BLaER1 (cell line): ENCODE results near the gene KRTAP5-2.
"Not testable (repeated sequence)": the region's sequence is repeated elsewhere in the genome, so short reads cannot be mapped to it uniquely, and the experiment has no call there.

Source experiments
- H3K27ac ChIP-seq: shearing (Covaris generic); formaldehyde crosslinking; 2 replicates; pipeline ENCODE4 v1.8.1; 2022
- H3K27me3 ChIP-seq: shearing (Covaris generic); formaldehyde crosslinking; 2 replicates; pipeline ENCODE4 v1.8.1; 2022
- H3K36me3 ChIP-seq: shearing (Covaris generic); formaldehyde crosslinking; 2 replicates; pipeline ENCODE4 v1.8.1; 2022
- H3K4me1 ChIP-seq: shearing (Covaris generic); formaldehyde crosslinking; 2 replicates; pipeline ENCODE4 v1.8.1; 2022
- H3K4me2 ChIP-seq: shearing (Covaris generic); formaldehyde crosslinking; 2 replicates; pipeline ENCODE4 v1.8.1; 2022
- H3K4me3 ChIP-seq: shearing (Covaris generic); formaldehyde crosslinking; 2 replicates; pipeline ENCODE4 v1.8.1; 2022
- H3K9ac ChIP-seq: shearing (Covaris generic); formaldehyde crosslinking; 2 replicates; pipeline ENCODE4 v1.8.1; 2022
- H3K9me3 ChIP-seq: shearing (Covaris generic); formaldehyde crosslinking; 2 replicates; pipeline ENCODE4 v1.8.1; 2022
- H4K20me1 ChIP-seq: shearing (Covaris generic); formaldehyde crosslinking; 2 replicates; pipeline ENCODE4 v1.8.1; 2022
- Cebpa-rat ChIP-seq: shearing (Covaris generic); IDR thresholded peaks from 2 replicates; pipeline ENCODE4 v1.8.1; 2022

Gene KRTAP5-2

GRCh38 chr11:1592628-1593027, 5.5 kb downstream of the KRTAP5-2 start:
- H3K9ac ChIP-seq: no peak overlapping the region
- TF ChIP-seq Cebpa-rat: no peak
- H3K9me3 ChIP-seq: no peaks in the 10 kb centered on the region
- H3K4me1 ChIP-seq: peaks cover 34% of the 10 kb centered on the region
- H3K36me3 ChIP-seq: no peaks in the 10 kb centered on the region
- H3K27me3 ChIP-seq: no peaks in the 10 kb centered on the region
- H3K4me2 ChIP-seq: no peak overlapping the region
- H3K27ac ChIP-seq: no peak overlapping the region
- no peak overlapping the region for H3K4me3 ChIP-seq
- no peaks in the 10 kb centered on the region for H4K20me1 ChIP-seq

GRCh38 chr11:1589996-1590395, 8.1 kb downstream of the KRTAP5-2 start:
- Histone ChIP-seq H4K20me1 (peaks cover 19% of the 10 kb centered on the region), H3K4me1 (peaks cover 53% of the 10 kb centered on the region), H3K9me3 (no peaks in the 10 kb centered on the region), H3K36me3 (no peaks in the 10 kb centered on the region), H3K27ac (peak overlapping the region; percentile 68; the same call in 1 of the 2 replicates), H3K4me3 (no peak overlapping the region), H3K4me2 (peak overlapping the region; percentile 90), H3K27me3 (no peaks in the 10 kb centered on the region), H3K9ac (no peak overlapping the region)
- no peak for TF ChIP-seq Cebpa-rat

GRCh38 chr11:1589191-1589963, 8.7 kb downstream of the KRTAP5-2 start:
- Histone ChIP-seq H3K27ac (peak overlapping the region; percentile 68), H3K4me1 (peaks cover 59% of the 10 kb centered on the region), H3K4me2 (peak overlapping the region; percentile 90), H3K4me3 (peak overlapping the region; percentile 15; the same call in 1 of the 2 replicates), H4K20me1 (peaks cover 21% of the 10 kb centered on the region)
- H3K9ac ChIP-seq, H3K36me3 ChIP-seq, H3K27me3 ChIP-seq, H3K9me3 ChIP-seq: not testable (repeated sequence)
- TF ChIP-seq Cebpa-rat: peak; percentile 72

DNA sequence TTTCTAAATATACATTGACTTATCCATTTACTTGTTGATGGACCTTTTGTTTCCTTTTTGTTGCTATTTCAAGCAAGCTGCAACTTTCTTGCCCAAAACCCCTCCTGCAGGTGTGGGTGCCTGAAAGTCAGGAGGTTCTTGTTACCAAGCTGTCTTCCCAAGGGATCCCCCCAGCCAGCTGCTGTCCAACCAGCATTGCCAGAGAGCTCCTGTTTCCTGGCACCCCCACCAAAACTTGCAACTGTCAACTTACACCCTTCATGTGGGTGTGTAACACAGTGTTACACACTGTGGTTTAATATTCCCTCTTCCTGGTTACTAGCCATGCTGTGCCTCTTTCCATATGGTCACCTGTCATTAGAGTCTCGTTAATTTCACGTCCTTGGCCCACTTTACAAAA, 11.4 kb downstream of the KRTAP5-2 start:
- Histone ChIP-seq H3K9me3 (peaks cover 9% of the 10 kb centered on the region), H4K20me1 (peaks cover 33% of the 10 kb centered on the region), H3K36me3 (no peaks in the 10 kb centered on the region), H3K27me3 (peaks cover 22% of the 10 kb centered on the region), H3K27ac (no peak overlapping the region), H3K4me1 (peaks cover 71% of the 10 kb centered on the region), H3K4me2 (peak overlapping the region; percentile 90), H3K4me3 (0 out of 2 replicates have a peak overlapping the region, but pooled peaks have one; percentile 14), H3K9ac (peak overlapping the region; percentile 15; the same call in 1 of the 2 replicates)
- TF ChIP-seq Cebpa-rat: no peak

- Histone ChIP-seq H3K9me3 (peaks cover 26% of the 10 kb centered on the region), H4K20me1 (peaks cover 33% of the 10 kb centered on the region), H3K27me3 (peaks cover 25% of the 10 kb centered on the region), H3K4me1 (peaks cover 66% of the 10 kb centered on the region), H3K4me2 (peak within 1 kb of the TSS; percentile 90)
- not testable (repeated sequence) for H3K27ac ChIP-seq, H3K36me3 ChIP-seq, H3K4me3 ChIP-seq, H3K9ac ChIP-seq
These were observed 13.3 kb downstream of the KRTAP5-2 start, which contains the start of gene KRTAP5-1 for GRCh38 chr11:1584661-1585370. KRTAP5-1 (minus strand) TSS chr11:1585283; CDS start chr11:1585249, 34 bp downstream.

GRCh38 chr11:1582909-1583308, 15.2 kb downstream of the KRTAP5-2 start:
- H4K20me1 ChIP-seq: peaks cover 33% of the 10 kb centered on the region
- H3K9ac ChIP-seq, H3K4me2 ChIP-seq, H3K36me3 ChIP-seq, H3K4me3 ChIP-seq, H3K27ac ChIP-seq: not testable (repeated sequence)
- peaks cover 43% of the 10 kb centered on the region for H3K9me3 ChIP-seq
- H3K27me3 ChIP-seq: peaks cover 37% of the 10 kb centered on the region
- peaks cover 47% of the 10 kb centered on the region for H3K4me1 ChIP-seq

DNA sequence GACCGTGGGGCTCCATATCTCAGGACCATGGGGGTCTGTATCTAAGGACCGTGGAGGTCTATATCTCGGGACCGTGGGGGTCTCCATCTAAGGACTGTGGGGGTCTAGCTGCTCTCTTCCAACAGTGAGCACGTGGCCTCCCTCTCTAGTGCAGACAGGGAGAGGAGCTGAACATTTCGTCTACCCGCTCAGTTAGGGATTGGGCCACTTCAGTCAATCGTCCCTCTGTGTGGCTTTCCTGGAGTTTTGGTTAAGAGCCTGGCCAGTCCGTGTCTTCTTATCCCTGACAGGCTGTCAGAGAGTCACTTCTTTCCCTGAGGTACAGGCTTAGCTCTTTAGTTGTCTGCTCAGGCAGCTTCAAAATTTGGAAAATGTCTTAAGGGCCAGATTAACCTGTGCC, 16.1 kb downstream of the KRTAP5-2 start:
- Histone ChIP-seq H3K4me1 (peaks cover 38% of the 10 kb centered on the region), H3K27me3 (peaks cover 38% of the 10 kb centered on the region), H3K27ac (no peak overlapping the region), H3K36me3 (no peaks in the 10 kb centered on the region), H3K9me3 (peaks cover 48% of the 10 kb centered on the region), H3K4me2 (no peak overlapping the region), H3K4me3 (no peak overlapping the region), H4K20me1 (peaks cover 30% of the 10 kb centered on the region), H3K9ac (no peak overlapping the region)
- TF ChIP-seq Cebpa-rat: no peak

DNA sequence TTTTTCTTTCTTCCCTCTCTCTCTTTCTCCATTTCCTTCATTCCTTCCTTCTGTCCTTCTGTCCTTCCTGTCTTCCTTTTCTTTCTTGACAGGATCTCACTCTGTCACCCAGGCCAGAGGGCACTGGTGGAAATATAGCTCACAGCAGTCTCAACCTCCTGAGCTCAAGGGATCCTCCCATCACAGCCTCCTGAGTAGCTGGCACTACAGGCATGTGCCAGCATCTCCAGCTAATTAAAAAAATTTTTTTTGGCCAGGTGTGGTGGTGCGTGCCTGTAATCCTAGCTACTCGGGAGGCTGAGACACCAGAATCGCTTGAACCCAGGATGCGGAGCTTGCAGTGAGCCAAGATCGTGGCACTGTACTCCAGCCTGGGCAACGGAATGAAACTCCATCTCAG, 21.3 kb downstream of the KRTAP5-2 start:
- H3K27ac ChIP-seq: no peak overlapping the region
- no peak for TF ChIP-seq Cebpa-rat

DNA sequence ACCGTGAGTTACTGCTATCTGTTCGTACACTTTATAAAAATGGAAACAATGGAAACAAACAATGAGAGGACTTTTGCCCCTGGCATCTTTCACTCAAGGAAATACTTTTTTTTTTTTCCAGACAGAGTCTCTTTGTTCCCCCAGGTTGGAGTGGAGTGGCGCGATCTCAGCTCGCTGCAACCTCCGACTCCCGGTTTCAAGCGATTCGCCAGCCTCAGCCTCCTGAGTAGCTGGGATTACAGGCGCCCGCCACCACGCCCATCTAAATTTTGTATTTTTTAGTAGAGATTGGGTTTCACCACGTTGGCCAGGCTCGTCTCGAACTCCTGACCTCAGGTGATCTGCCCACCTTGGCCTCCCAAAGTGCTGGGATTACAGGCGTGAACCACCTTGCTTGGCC, 22.3 kb downstream of the KRTAP5-2 start:
- H3K36me3 ChIP-seq, H3K4me3 ChIP-seq, H3K27ac ChIP-seq, H3K4me2 ChIP-seq, H3K9ac ChIP-seq: not testable (repeated sequence)
- peaks cover 74% of the 10 kb centered on the region for H3K27me3 ChIP-seq
- H3K9me3 ChIP-seq: peaks cover 30% of the 10 kb centered on the region
- H4K20me1 ChIP-seq: peaks cover 30% of the 10 kb centered on the region
- peaks cover 24% of the 10 kb centered on the region for H3K4me1 ChIP-seq

More for the DNA sequence above, 21.3 kb downstream of the KRTAP5-2 start:
- H3K4me3 ChIP-seq: no peak overlapping the region
- peaks cover 22% of the 10 kb centered on the region for H4K20me1 ChIP-seq
- no peak overlapping the region for H3K4me2 ChIP-seq
- H3K27me3 ChIP-seq: peaks cover 68% of the 10 kb centered on the region
- H3K9ac ChIP-seq: no peak overlapping the region
- peaks cover 15% of the 10 kb centered on the region for H3K4me1 ChIP-seq
- no peaks in the 10 kb centered on the region for H3K36me3 ChIP-seq
- peaks cover 41% of the 10 kb centered on the region for H3K9me3 ChIP-seq

GRCh38 chr11:1574933-1575242, 23.2 kb downstream of the KRTAP5-2 start:
- H3K9ac ChIP-seq: no peak overlapping the region
- H3K4me2 ChIP-seq: peak overlapping the region; percentile 95
- H3K4me3 ChIP-seq: peak overlapping the region; percentile 71; the same call in 1 of the 2 replicates
- no peak overlapping the region for H3K27ac ChIP-seq
- TF ChIP-seq Cebpa-rat: no peak
- peaks cover 22% of the 10 kb centered on the region for H3K9me3 ChIP-seq
- peaks cover 83% of the 10 kb centered on the region for H3K27me3 ChIP-seq
- H4K20me1 ChIP-seq: peaks cover 39% of the 10 kb centered on the region
- peaks cover 28% of the 10 kb centered on the region for H3K4me1 ChIP-seq
- no peaks in the 10 kb centered on the region for H3K36me3 ChIP-seq
